IPS-18c (cell line): Measurements from ENCODE around the gene IL18BP.

ENCODE experiments used
- H3K4me3 ChIP-seq: 2 replicates; pipeline ENCODE4 v1.7.0; 2013; ENCODE audit warnings: low read depth, mild to moderate bottlenecking, low read length, moderate library complexity; ENCODE audit not compliant: insufficient read depth
- H3K9me3 ChIP-seq: one replicate; pipeline ENCODE4 v1.6.1; 2013; ENCODE audit warnings: mild to moderate bottlenecking, low read length, moderate library complexity; ENCODE audit not compliant: control insufficient read depth, insufficient read depth

The IL18BP gene

DNA sequence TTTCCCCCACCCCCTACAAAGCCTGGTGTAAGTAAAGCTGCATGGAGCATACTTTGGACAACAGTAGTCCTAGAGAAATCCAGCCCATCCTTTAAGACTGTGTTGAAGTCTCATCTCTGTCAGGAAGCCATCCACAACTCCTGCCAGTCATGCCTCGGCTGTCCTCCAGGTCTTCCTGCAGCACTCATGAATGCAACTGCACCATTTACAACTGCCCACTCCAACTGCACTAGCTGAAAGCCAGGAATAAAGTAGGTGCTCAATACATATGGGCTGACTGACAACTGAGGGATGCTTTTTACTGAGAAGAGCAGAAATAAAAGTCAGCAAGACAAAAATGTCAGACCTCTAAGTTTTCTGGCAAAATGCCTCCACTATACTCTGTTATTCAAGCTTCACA is 27.4 kb downstream of the IL18BP start:
- H3K9me3 ChIP-seq, result no peaks in the 10 kb centered on the region
- H3K4me3 ChIP-seq, result no peak overlapping the region

DNA sequence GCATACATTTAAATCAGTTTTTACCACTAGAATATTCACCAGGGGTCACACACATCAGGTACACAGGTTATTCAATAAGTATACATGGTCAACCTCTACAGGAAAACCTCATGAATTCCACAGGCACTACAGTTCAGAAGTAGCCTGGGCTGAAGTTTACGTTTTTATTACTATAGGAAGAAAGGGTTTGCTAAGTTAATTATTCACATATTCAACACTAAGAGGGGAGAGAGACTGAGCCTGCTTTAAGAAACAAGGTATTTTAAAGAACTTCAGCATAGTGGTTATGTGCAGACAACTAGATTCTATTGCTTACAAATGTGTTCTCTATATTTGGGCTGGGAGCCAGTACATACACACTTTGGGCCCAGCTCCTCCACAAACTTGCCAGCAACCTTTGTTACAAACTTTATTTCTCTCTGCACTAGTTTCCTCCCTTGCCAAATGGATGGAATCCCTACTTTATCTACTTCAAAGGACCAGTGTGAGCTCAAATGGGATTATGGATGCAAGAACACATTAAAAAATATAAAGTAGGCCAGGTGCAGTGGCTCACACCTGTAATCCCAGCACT is 31.9 kb downstream of the IL18BP start:
- Histone ChIP-seq H3K9me3 (no peaks in the 10 kb centered on the region), H3K4me3 (no peak overlapping the region)

DNA sequence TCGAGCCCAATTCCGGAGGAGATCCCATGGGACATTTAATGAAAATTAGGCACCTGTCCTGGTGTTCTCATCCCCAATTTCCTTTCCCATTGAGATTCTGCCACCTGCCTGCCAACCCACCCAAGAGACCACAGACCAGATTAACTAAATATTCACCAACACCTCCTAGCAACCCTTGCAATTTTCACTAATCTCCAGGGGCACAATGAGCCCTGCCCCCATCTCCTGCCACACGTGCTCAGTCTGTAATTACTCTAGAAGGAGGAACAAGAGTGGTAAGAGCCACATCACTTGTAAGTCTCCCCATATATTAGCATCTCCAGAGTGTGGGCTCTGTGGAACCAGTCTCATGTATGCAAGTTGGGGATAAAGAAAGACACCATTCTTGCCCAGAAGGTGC is 38.0 kb downstream of the IL18BP start:
- Histone ChIP-seq H3K9me3 (no peaks in the 10 kb centered on the region), H3K4me3 (no peak overlapping the region)

DNA sequence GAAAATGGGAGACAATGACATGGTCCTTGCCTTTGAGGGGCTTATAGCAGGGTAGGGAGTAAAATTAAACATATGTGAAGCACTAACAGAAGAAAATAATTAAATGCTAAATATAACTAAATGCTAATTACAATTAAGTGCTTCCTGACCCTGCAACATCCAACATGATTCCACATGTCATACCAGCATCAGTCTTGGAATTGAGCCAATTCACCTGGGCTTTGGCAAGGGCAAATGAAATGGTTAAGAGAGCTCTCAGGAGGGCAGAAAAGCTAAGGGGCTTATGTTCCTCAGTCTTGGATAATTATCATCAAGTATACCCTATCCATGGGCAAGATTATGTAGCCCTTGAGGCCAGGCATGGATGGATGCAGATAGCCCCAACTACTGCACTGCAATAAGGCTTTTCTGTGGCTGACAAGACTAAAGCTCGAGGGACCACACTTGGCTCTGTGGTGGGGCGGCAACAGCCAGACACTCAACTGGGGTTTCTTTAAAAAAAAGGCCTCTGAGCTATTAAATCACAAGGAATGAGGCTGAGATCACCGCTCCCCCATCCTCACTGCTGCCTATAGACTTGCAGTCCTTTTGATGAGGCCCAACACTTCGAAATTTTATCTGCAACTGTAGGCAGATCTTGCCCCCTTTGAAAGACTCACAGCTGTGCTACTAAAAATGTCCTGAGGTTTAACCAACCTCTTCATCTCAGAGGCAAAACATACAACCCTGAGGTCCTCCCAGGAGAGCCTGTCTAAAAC is 39.0 kb downstream of the IL18BP start:
- no peaks in the 10 kb centered on the region for H3K9me3 ChIP-seq
- H3K4me3 ChIP-seq, result no peak overlapping the region

DNA sequence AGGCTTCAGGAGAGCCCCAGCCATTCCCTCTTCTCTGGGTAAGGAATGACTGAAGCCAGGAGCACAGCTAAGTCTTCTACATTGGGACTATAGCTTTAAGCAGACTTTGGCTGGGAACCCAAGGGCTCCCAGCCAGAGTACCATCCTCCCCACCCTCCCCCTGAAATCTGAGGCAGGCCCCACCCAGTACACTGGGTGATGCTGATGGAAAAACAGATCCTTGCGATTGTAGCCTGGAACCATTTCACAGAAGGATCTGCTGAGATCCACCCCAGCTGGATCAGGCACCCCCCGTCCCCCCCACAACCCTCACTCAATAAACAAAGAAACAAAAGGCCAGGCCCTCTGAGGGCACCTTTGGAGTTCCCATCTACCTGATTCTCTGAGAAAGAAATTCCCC is 39.8 kb downstream of the IL18BP start:
- peak overlapping the region; percentile 17; the same call in 1 of the 2 replicates for H3K4me3 ChIP-seq

DNA sequence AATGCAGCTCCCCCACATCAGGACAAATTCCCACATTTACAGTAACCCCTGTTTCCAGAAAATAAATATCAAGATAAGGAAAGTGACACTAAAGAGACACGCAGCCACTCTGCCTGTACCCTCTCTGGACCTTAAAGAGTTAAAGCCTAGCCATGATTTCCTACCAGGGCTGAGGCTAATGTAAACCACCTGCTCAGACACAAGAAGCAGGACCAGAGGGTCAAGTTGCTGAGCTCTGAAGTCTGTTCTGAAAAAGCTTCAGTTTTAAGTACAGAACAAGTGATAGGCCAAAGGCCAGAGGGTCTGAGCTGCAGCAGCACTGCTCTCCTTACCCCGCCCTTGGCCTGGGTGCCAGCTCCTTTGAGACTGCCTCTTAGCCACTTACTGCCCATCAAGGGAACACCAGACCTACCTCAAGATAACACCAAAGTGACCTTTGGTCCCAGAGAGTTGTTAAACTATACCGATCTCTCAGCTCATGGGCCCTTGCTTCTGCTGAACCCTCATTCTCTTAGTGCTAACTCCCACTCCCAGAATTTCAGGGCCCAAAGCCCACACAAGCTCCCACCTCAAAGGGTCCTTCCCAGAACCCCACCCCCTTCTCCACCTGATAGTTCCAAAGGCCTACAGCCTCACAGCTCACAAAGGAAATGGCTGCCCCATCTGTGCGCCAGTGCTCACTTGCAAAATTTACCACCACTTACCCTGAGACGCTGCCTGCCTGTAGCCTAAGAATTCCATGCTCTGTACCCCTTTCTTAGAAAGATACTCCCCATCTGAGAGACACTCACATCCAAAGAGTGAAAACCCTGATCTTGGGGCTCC is 40.5 kb downstream of the IL18BP start:
- H3K4me3 ChIP-seq, result peak overlapping the region; percentile 54; the same call in 1 of the 2 replicates
- no peaks in the 10 kb centered on the region for H3K9me3 ChIP-seq

More for the DNA sequence above, 39.8 kb downstream of the IL18BP start:
- no peaks in the 10 kb centered on the region for H3K9me3 ChIP-seq

DNA sequence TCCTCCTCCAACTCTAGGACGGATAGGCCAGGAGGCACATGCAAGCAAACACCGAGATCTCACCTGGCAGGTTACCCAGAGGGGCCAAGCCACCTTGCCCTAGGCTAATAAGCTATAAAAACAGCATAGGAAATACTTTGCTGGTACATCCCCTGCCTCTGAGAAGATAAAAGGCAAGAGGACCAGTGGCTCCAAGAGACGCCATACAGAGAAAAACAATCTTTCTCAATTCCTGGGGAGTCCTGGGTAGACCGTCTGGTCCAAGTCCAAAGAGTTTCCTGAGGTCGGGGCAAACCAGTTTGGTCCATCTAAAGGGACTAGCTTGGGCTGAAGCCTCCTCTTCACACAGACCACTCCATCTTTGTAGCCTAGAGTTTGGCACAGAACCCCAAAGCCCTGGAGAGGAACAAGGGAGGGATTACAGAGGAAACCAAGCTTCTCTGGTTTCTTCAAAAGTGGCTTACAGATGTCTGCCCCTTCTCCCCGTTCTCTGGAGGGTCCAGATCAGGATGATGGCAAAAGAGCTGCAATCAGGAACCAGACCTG is 41.2 kb downstream of the IL18BP start:
- H3K9me3 ChIP-seq, result no peaks in the 10 kb centered on the region
- H3K4me3 ChIP-seq, result peak overlapping the region; percentile 54; the same call in 1 of the 2 replicates

DNA sequence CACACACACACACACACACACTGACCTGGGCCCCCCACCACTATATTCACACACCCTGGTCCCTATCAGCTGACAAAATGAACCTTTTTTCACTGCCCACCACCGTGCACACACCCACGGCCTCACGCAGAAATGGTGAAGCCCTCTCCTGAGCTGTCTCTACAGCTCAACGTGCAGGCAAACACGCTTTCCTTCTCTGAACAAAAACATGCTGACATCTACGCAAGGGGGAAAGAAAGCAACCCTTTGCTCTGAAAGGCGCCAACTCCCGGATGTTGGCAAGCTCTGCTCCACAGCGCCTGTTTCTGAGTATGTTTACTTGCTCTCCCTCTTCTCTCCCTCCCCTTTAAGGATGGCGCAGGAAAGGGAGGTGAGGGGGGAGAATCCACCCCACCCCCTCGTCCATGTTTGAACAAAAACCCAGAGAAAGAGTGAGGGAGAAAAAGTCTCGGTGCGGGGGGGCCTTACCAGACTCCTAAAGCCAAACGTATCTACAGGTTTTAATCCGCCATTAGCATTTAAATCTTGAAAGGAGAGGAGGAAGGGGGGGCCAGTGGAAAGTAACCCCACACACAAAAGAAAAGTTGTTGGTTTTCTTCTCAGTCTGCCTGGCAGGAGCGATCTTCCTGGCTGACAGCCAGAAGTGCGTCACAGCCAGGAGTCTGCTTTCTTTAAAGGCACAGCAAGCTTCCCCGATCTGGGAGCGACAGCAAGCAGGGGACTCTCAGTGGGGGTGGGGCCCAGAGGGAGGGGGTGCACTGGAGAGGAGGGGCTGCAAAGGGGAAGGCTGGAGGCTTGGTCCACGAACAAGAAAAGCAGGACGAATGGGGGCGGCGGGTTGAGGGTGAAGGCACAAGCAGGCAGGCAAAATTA is 42.0 kb downstream of the IL18BP start:
- Histone ChIP-seq H3K9me3 (no peaks in the 10 kb centered on the region), H3K4me3 (peak overlapping the region; percentile 54)

DNA sequence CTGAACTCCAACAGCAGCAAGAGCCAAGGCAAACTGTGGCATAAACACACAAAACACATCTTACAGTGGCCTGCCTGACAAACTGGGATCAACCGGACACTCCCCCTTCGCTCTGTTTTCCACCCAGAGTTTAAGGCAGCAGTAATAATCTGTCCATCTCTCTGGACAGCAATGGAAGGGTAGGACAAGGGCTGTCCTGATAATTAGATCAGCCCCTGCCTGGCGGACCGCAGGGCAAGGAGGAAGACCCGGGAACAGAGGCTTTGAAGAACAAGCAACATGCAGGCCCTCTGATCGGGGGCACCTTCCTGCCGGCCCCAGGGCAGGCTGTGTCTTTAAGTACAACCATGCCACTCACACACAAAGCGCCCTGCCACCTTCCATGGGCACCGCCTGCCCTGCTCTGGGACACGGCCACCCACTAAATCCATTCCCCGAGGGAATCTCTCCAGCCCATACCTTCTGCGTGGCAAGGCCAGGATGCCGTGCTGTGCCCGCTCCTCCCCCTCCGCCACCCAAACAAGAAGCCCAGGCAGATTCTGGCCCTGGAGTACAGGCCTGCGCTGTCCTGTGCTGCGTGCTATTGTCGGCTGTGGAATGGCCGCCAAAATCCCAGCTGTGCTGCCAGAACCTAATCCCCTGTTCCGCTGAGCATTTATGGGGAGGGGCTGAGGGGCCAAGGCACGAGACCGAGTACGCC is 42.8 kb downstream of the IL18BP start:
- Histone ChIP-seq H3K4me3 (peak overlapping the region; percentile 54), H3K9me3 (no peaks in the 10 kb centered on the region)

DNA sequence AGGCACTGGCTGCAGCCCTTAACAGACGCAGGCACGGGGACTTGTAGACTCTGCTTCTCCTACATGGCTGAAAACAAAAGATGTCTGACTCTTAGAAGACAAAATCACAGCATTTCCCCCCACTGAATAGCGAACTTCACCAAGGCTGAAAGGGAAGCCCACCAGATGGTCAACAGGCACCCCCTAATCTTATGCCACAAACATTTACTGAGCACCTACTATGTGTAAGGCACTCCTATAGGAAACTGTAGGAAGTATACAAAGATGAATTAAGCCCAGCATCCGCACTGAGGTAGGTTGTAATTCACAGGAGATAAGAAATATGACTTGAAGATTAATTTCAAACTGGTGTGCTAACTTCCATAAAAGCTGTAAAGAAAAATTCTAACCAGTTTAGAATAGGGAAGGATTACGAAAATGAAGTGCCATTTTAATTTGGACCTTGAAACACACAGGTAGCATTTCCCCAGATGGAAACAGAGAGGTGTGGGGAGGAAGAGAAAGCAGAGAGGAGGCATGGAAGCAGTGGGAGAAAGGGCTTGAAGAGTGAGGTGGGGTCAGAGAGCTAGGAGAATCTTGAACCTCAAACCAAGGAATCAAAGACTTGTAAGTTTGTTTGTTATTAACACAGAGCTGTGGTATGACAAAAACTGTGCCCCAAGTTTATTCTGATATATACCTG is 43.5 kb downstream of the IL18BP start:
- H3K9me3 ChIP-seq, result no peaks in the 10 kb centered on the region
- H3K4me3 ChIP-seq, result peak overlapping the region; percentile 54

DNA sequence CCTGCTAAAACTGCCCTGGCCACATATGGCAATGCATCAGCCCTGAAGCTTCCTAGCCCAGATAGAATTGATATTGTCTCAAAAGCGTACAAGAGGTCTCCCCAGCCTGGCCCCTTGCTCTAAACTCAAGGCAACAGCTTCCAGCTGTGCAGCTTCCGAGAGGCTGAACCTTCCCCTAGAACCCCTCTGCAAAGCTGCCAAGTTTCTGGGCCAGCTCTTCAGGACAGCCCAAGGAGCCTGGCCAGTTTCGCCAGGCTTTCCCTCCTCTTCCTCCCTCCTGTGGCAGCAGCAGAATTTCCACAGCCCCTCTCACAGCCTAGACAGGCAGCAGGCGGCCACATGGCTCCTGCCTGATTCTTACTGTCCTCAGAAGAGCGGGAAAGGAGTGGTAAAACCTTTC is 47.1 kb downstream of the IL18BP start:
- H3K4me3 ChIP-seq, result no peak overlapping the region

DNA sequence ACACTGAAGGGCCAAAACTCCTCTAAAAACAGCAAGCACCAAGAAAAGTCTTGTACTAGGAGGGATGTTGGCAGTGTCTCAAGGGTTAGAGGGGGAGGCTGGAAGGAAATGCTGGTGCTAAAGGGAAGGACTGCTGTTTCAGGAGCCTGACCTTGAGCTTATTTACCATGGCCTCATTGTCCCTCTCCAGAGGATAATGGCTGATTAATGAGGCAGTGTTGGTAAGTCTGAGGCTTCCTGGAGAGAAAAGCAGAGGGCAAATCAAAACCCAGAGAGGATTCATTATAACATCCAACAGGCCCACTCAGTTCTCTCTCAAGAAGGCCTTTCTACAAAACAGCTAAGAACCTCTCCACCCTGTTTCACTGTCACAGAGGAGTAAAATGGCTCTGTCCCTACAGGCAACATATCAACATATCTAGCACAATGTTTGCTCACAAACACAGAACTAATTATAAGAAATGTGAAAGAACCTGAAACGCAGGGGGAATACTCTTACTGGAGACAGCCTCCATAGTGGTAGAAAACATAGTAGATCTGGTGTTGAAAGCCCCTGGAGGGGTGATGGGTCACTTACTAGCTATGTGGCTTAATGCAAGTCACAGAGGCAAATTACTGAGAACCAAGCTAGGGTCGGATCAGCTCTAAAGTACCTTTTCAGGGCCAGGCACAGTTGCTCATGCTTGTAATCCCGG is 50.2 kb downstream of the IL18BP start:
- H3K9me3 ChIP-seq, result no peaks in the 10 kb centered on the region
- H3K4me3 ChIP-seq, result no peak overlapping the region

More for the DNA sequence above, 47.1 kb downstream of the IL18BP start:
- H3K9me3 ChIP-seq, result no peaks in the 10 kb centered on the region
